Amniotic epithelial cell (primary cell): ENCODE measurements around the gene BANK1.
"Not testable (repeated sequence)": the region's sequence is repeated elsewhere in the genome, so short reads cannot be mapped to it uniquely, and the experiment has no call there.

Experiments
- DNase-seq: peaks from one replicate; pipeline ENCODE4 v3.0.0-alpha.2; 2010; ENCODE audit warnings: low read depth

Gene BANK1

DNA sequence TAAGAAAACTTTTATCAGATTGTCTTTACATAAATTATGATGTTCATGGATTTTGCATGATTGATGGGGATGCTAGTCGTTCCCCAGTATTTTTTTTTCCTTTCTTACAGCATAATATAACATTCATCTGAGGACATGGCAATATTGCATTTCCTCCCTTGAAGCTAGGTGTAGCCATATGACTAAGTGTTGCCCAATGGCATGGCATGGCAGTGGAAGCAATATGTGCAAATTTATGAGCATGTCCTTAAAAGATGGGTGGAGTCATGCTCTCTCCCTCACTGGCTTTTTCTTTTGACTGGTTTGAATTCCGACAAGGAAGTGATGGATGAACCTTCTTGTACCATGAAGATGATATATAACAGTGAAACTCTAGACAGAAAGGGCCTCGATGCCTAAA is 96.3 kb downstream of the BANK1 start:
- peak; percentile 2 for DNase-seq

DNA sequence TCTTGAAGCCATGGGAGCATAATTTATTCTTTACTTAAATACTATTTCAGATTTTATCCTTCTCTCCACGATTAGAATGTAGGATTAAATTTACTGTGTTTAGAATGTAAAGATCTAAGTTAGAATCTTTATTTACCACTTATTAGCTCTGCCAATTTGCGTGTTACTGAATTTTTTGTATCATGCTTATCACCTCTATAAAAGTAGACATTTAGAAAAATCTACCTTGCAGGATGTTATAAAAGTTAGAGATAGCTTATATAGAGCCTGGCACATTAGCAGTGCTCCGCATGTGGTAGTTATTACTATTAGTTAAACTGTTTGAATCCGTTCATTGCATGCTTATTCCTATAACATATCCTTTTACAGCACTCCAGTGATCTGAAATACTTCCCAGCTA is 97.9 kb downstream of the BANK1 start:
- no peak for DNase-seq

DNA sequence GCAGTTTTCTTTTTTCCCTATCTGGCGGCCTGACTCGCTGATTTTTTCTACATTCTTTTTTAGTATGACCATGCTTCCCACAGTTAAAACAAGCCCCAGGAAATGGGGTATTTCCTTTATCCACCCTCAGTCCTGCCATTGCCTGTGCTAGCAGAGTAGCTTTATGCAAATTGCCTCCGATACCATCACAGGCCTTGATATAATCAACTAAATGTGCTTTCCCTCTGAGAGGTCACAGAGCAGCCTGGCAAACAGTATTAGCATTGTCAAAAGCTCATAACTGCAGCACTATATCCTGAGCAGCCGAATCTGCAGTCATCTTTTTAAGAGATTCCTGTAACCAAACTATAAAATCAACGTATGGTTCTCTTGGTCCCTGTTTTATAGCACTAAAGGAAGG is 115.0 kb downstream of the BANK1 start:
- not testable (repeated sequence) for DNase-seq

DNA sequence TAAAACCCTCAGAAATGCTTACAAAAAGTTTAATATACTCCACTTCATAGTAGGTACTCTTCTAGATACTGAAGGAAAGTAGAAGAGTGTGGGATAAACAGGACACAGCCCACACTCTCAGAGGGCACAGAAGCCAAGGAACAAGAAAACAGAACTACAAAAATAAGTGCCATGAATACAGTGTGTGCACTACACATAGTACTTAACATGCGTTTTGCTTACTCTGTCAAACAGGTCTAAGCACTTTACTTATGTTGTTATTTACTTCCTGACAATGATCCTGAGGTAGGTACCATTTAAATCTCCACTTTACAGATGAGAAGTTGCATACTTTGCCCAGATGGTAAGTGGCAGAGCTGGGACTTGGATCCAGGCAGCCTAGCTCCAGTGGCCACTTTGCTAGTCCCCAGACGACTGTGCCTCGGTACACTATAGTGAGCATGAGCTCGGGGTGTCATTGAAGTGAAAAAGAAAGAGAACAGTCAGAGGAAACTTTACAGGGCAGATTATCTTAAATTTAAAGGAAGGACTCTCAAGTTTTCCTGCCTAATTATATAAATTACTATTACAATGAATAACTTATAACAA is 120.3 kb downstream of the BANK1 start:
- no peak for DNase-seq

GRCh38 chr4:101911616-101912015 is 121.1 kb downstream of the BANK1 start:
- no peak for DNase-seq

DNA sequence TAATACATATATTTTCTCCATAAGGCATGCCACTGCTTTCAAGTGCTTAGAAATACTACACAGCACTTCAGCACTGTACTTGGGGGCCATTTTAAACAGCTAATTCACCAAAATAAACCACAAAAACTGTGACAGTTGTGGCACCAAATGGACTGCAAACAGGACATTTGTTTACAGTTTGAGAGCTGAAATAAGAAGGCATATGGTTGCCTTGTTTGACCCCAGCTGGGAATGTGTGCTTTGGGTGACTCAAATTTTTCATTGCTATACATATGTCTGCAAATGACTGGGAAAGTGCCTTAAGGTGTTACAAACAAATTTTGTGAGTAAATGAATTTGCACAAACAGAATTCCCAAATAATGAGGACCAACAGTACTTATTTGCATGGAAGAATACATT is 124.2 kb downstream of the BANK1 start:
- no peak for DNase-seq

- no peak for DNase-seq
Measured at GRCh38 chr4:101919373-101919977, 128.9 kb downstream of the BANK1 start.

- DNase-seq: no peak
Measured at GRCh38 chr4:101921370-101921769, 130.8 kb downstream of the BANK1 start.

DNA sequence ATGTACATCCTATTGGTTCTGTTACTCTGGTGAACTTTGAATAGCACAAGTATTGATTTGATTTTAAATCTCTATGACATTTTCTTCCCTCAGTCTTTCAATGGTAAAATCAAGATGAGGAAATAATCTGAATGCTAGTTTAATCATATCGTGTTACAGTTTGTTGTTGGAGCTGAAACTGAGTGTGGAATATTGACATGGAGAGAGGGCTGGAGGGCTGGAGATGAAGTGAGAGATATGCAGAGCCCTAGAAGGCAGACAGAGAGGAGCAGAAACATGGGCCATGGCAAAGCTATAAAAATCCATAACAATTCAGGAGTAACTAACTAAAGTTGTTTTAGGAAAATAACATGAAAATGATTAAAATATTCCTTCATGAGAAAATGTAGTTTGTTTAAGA is 141.1 kb downstream of the BANK1 start:
- no peak for DNase-seq

GRCh38 chr4:101933855-101934254 is 143.3 kb downstream of the BANK1 start:
- DNase-seq: no peak

- DNase-seq: peak; percentile 38
Measured at GRCh38 chr4:101938836-101939235, 148.3 kb downstream of the BANK1 start.

GRCh38 chr4:101941816-101942358 is 151.4 kb downstream of the BANK1 start:
- DNase-seq: no peak

DNA sequence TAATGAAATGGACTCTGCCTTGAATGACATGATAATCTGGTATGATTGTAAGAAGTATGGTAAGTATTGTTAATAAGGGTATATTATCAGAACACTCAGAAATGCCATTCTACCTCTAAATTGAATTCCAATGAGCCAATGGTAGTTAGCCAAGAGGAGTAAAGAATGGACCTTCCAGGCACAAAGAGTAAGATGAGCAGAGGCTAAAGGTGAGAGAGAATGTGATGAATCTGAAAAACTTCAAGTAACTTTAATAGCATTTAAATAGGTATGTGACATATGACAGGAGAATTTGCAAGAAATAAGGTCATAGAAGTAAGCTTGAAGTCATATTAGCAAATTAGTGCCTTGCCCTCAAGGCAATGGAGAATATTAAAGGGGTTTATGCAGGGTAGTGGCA is 152.4 kb downstream of the BANK1 start:
- DNase-seq: no peak

GRCh38 chr4:101944649-101945048 is 154.1 kb downstream of the BANK1 start:
- DNase-seq: peak; percentile 64

GRCh38 chr4:101948055-101948454 is 157.5 kb downstream of the BANK1 start:
- no peak for DNase-seq

DNA sequence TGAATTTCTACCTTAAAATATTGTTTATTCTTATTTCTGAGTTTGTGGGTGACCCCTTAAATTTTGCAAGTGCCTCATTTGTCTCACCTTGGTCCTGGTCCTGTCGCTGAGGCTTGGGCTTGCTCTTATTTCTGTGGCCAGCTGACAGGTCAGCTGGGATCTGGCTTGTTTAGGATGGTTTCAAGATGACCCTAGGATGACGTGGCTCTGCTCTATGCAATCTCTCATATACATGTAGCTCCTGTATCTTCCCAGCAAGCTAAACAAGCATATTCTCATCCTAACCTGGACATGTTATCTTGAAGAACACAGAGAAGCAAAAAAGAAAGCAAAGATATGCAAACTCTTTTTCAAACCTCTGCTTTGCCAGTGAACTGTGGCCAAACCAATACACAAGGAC is 158.4 kb downstream of the BANK1 start:
- DNase-seq: peak; percentile 58

- DNase-seq: no peak
Measured at GRCh38 chr4:101950258-101950979, 159.9 kb downstream of the BANK1 start.

- DNase-seq: peak; percentile 65
Measured at GRCh38 chr4:101952985-101953384, 162.5 kb downstream of the BANK1 start.

- peak; percentile 79 for DNase-seq
Measured at GRCh38 chr4:101953949-101954348, 163.4 kb downstream of the BANK1 start.

DNA sequence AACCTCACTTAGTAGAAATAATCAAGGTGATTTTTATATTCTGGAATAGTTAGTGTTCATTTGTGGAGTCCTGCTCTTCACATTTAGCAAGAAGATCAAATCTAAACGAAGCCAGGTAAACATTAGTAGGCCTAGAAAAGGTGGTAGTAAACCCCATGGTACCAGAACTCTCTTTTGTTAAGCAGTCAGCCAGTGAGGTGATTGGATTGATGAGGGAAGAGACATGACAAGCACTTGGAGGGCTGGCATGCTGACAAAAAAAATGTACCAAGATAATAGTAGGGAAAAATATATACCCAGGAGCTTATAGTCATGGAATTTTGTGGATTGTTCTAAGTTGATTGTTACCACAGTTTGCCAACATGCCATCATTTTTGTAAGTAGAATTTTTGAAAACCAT is 163.8 kb downstream of the BANK1 start:
- no peak for DNase-seq

GRCh38 chr4:101954975-101955678 is 164.6 kb downstream of the BANK1 start:
- DNase-seq: no peak

DNA sequence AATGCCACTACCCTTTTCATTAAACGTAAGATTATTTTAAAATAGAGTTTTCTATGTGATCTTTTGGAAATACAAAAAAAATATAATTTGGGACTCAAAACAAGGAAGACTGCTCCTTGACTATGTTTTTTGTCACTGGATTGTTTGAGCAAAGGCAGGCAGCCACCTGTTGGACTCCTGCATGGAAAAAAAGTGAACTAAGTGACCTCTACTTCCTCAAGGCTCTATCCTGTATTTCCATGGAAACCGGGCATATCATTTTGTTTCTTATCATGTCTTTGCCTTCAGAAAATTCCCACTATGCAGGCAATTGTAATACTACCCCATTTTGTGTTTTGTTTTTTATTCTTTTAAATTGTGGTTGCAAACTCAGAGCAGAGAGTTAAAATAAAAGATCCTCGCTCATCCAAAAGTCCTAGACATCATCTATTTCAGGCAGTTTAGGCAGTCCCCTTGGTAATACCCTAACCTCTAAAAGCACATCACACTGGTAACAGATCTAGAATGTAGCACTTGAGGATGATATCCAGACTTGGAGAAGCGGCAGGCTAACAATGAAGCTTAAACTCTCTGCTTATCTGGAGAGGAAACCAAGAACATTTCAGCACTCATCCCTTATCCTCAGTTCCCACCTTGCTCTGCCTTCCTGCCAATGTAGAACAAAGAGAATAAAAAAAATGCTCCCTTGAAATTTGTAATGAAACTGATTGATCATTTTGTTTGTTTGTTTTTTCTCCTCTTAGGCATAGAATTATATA is 165.7 kb downstream of the BANK1 start:
- DNase-seq: no peak
